GM23338 (cell line): ENCODE data around the gene RPL21. TPM values are rescaled to one million over a fixed set of nuclear protein-coding genes. Genes with fewer than 3 reads are reported as not detected.

ENCODE experiments used
- ATAC-seq: fragments of 200-7000 bp; cut with Tn5 transposase; 3 replicates; pipeline ENCODE4 v1.9.1; 2020
- DNase-seq: peaks from one replicate; pipeline ENCODE4 v3.0.0-alpha.2; 2015; ENCODE audit warnings: low spot score
- H2AFZ ChIP-seq: fragments of 200-600 bp; sonication (generic); 2 replicates; pipeline ENCODE4 v1.8.0; 2016; ENCODE audit warnings: antibody characterized with exemption, mild to moderate bottlenecking, moderate library complexity
- H3F3A ChIP-seq: fragments of 200-600 bp; sonication (generic); replicated peaks from 2 replicates; pipeline ENCODE4 v1.8.0; 2017; ENCODE audit warnings: antibody characterized with exemption, mixed run types, low read depth
- H3K27ac ChIP-seq: fragments of 200-600 bp; sonication (generic); 2 replicates; pipeline ENCODE4 v1.6.1; 2016; ENCODE audit warnings: low read depth
- H3K27me3 ChIP-seq: fragments of 200-600 bp; sonication (generic); 2 replicates; pipeline ENCODE4 v1.8.0; 2016; ENCODE audit warnings: mild to moderate bottlenecking, mixed run types, moderate library complexity; ENCODE audit not compliant: insufficient read depth
- H3K36me3 ChIP-seq: fragments of 200-600 bp; sonication (generic); 2 replicates; pipeline ENCODE4 v1.8.0; 2016; ENCODE audit warnings: mild to moderate bottlenecking; ENCODE audit not compliant: insufficient read depth
- H3K4me1 ChIP-seq: fragments of 200-600 bp; sonication (generic); 2 replicates; pipeline ENCODE4 v1.8.0; 2016; ENCODE audit warnings: mild to moderate bottlenecking, moderate library complexity; ENCODE audit not compliant: insufficient read depth
- H3K4me2 ChIP-seq: fragments of 200-600 bp; sonication (generic); 2 replicates; pipeline ENCODE4 v1.7.1; 2017; ENCODE audit warnings: mixed run types
- H3K4me3 ChIP-seq: fragments of 200-600 bp; sonication (generic); 2 replicates; pipeline ENCODE4 v1.6.1; 2016; ENCODE audit warnings: mixed run types
- H3K79me2 ChIP-seq: fragments of 200-600 bp; sonication (generic); replicated peaks from 2 replicates; pipeline ENCODE4 v1.8.0; 2017; ENCODE audit warnings: mild to moderate bottlenecking; ENCODE audit not compliant: insufficient read depth
- H3K9me2 ChIP-seq: fragments of 200-600 bp; sonication (generic); 2 replicates; pipeline ENCODE4 v1.8.0; 2017; ENCODE audit not compliant: insufficient read depth
- H4K20me1 ChIP-seq: fragments of 200-600 bp; sonication (generic); replicated peaks from 2 replicates; pipeline ENCODE4 v1.8.0; 2017; ENCODE audit warnings: mild to moderate bottlenecking; ENCODE audit not compliant: insufficient read depth
- H3K27ac Mint-ChIP-seq: 2 replicates; pipeline ENCODE4 v1.8.0; 2020; ENCODE audit warnings: inconsistent platforms, mild to moderate bottlenecking, moderate library complexity, mixed read lengths
- H3K27me3 Mint-ChIP-seq: 3 replicates; pipeline ENCODE4 v1.8.0; 2022; ENCODE audit warnings: low read depth, mild to moderate bottlenecking, moderate library complexity, mixed read lengths, inconsistent platforms; ENCODE audit not compliant: insufficient read depth, poor library complexity
- H3K36me3 Mint-ChIP-seq: 3 replicates; pipeline ENCODE4 v1.8.0; 2021; ENCODE audit warnings: low read depth, mild to moderate bottlenecking, inconsistent platforms, moderate library complexity, mixed read lengths
- H3K4me1 Mint-ChIP-seq: 3 replicates; pipeline ENCODE4 v1.8.0; 2020; ENCODE audit warnings: mild to moderate bottlenecking, inconsistent platforms, mixed read lengths
- H3K4me3 Mint-ChIP-seq: 3 replicates; pipeline ENCODE4 v1.8.0; 2021; ENCODE audit warnings: moderate library complexity, mild to moderate bottlenecking, inconsistent platforms, mixed read lengths
- H3K9me3 Mint-ChIP-seq: 3 replicates; pipeline ENCODE4 v1.8.0; 2020; ENCODE audit warnings: moderate library complexity, mild to moderate bottlenecking, inconsistent platforms, mixed read lengths
- CTCF ChIP-seq, 2 experiments: fragments of 200-600 bp in 1 of 2; sonication (generic) in 1 of 2; conservative IDR thresholded peaks; 2 replicates each; pipeline versions ENCODE4 v1.5.1 to v1.6.1; 2016 to 2017; ENCODE audit warnings: antibody characterized with exemption in 2 of 2, low read depth in 2 of 2, mild to moderate bottlenecking in 2 of 2, moderate library complexity in 1 of 2
- EZH2 ChIP-seq: fragments of 200-600 bp; sonication (generic); IDR thresholded peaks from one replicate; pipeline ENCODE4 v1.8.0; 2017; ENCODE audit warnings: antibody characterized with exemption, mild to moderate bottlenecking, low read depth; ENCODE audit not compliant: unreplicated experiment
- JUNB ChIP-seq: IDR thresholded peaks from one replicate; pipeline ENCODE4 v1.6.1; 2016; ENCODE audit warnings: antibody characterized with exemption; ENCODE audit not compliant: unreplicated experiment
- NANOG ChIP-seq: IDR thresholded peaks from 2 replicates; pipeline ENCODE4 v1.6.1; 2016; ENCODE audit warnings: antibody characterized with exemption, borderline replicate concordance
- ZNF114 ChIP-seq: fragments of 250-450 bp; sonication (Bioruptor Pico); IDR thresholded peaks from 2 replicates; pipeline ENCODE4 v1.5.0; 2020; ENCODE audit warnings: mild to moderate bottlenecking, moderate library complexity
- ZNF331 ChIP-seq: fragments of 250-450 bp; sonication (Bioruptor Pico); IDR thresholded peaks from 2 replicates; pipeline ENCODE4 v1.5.0; 2020; ENCODE audit warnings: low read depth, mild to moderate bottlenecking, moderate library complexity
- ZNF462 ChIP-seq: fragments of 250-450 bp; sonication (Bioruptor Pico); IDR thresholded peaks from 2 replicates; pipeline ENCODE4 v1.5.0; 2020; ENCODE audit warnings: mild to moderate bottlenecking, moderate library complexity
- polyA plus RNA-seq: library from polyadenylated mRNA; unstranded; fragments of >200 nt; fragmentation: Nextera tagmentation; extraction: Ambion mirVana; gene quantifications from 2 replicates; pipeline ENCODE4 v1.2.1, GENCODE V29; 2016
- total RNA-seq: library from RNA; depleted of rRNA; stranded (reverse); fragments of >200 nt; shearing (Covaris generic); gene quantifications from 2 replicates; pipeline ENCODE4 v1.2.3, GENCODE V29; 2014

The RPL21 gene
- total and polyA plus RNA-seq, 2 experiments from 2014 or later = 1,037 to 1,343 TPM

GRCh38 chr13:27261396-27261795 is 10.0 kb downstream of the RPL21 start:
- Histone ChIP-seq H3F3A (peaks cover 21% of the 10 kb centered on the region), H3K27ac (peak overlapping the region; percentile 89; the same call in 1 of the 2 replicates), H3K9me2 (no peaks in the 10 kb centered on the region), H2AFZ (no peak overlapping the region), H4K20me1 (peaks cover 7% of the 10 kb centered on the region; the same call in 1 of the 2 replicates), H3K4me3 (no peak overlapping the region), H3K79me2 (peaks cover 3% of the 10 kb centered on the region), H3K4me1 (peaks cover 17% of the 10 kb centered on the region), H3K4me2 (no peak overlapping the region), H3K36me3 (peaks cover 7% of the 10 kb centered on the region; the same call in 1 of the 2 replicates), H3K27me3 (no peaks in the 10 kb centered on the region)
- Mint-ChIP-seq H3K27me3 (peaks cover 3% of the 10 kb centered on the region), H3K9me3 (no peaks in the 10 kb centered on the region), H3K36me3 (peaks cover 33% of the 10 kb centered on the region), H3K4me3 (no peak overlapping the region), H3K27ac (peak overlapping the region; percentile 82), H3K4me1 (peaks cover 31% of the 10 kb centered on the region)
- DNase-seq (no peak), ATAC-seq (no peak)
- TF ChIP-seq JUNB (no peak), ZNF462 (no peak), ZNF331 (CRISPR knock-in tag) (no peak), CTCF (conservative IDR thresholded peaks at IDR 0.05; ENCODE audit: low read depth in 2 of 2) (no peak), ZNF114 (no peak), EZH2 (no peak), NANOG (no peak)
